ENCODE data around the gene CDYL2. TPM values are rescaled to one million over a fixed set of nuclear protein-coding genes. Genes with fewer than 3 reads are reported as not detected.

CDYL2 gene
- total RNA-seq, 2 donors from 2014 or later: 1.6 to 7.8 TPM

- Histone ChIP-seq H3K27me3 (no peaks in the 10 kb centered on the region), H3K4me1 (peaks cover 20% of the 10 kb centered on the region), H3K9me3 (peaks cover 0 to 4% (median 0%) of the 10 kb centered on the region in 3 donors), H3K36me3 (replicated peaks in 1 of 2; ENCODE audit: insufficient read depth in 1 of 2, low read depth in 2 of 2) (no peaks in the 10 kb centered on the region), H3K27ac (peak overlapping the region in 3 of 4 donors; percentile 52 to 77 (median 64)), H3K4me3 (no peak overlapping the region)
- intact Hi-C loops (cut with DNase I): no loop called here
- ATAC-seq (peak; percentile 89), DNase-seq (peak; percentile 55 to 91 (median 84))
- 37 to 52% methylated on average over 8 to 10 of the region's 10 CpGs for WGBS, 2 donors
- TF ChIP-seq POLR2A (IDR thresholded peaks at IDR 0.05): no peak
- TF ChIP-seq, protein P1, sequence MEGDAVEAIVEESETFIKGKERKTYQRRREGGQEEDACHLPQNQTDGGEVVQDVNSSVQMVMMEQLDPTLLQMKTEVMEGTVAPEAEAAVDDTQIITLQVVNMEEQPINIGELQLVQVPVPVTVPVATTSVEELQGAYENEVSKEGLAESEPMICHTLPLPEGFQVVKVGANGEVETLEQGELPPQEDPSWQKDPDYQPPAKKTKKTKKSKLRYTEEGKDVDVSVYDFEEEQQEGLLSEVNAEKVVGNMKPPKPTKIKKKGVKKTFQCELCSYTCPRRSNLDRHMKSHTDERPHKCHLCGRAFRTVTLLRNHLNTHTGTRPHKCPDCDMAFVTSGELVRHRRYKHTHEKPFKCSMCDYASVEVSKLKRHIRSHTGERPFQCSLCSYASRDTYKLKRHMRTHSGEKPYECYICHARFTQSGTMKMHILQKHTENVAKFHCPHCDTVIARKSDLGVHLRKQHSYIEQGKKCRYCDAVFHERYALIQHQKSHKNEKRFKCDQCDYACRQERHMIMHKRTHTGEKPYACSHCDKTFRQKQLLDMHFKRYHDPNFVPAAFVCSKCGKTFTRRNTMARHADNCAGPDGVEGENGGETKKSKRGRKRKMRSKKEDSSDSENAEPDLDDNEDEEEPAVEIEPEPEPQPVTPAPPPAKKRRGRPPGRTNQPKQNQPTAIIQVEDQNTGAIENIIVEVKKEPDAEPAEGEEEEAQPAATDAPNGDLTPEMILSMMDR (IDR thresholded peaks at IDR 0.05): no peak
Observed at GRCh38 chr16:80718480-80719220, 85.7 kb downstream of the CDYL2 start.

DNA sequence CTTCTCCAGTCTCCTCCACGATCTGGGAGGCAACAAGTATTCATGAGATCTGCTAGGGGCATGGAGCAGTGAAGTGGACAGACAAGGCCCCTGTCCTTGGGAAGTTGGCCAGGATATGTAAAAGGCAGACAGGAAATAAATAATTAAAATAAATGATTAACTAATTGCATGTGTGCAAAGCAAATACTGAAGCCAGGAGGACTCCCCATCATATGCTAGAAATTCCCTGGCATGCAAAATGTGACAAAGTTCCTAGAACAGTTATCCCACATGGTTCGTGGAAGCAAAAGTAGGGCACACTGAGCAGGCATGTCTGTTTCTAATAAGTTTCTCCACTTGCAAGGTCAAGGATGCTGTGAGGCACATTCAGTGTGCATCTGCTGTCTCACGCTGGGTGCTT, 86.8 kb downstream of the CDYL2 start:
- peak; percentile 31 for ATAC-seq

GRCh38 chr16:80716564-80717139, 87.7 kb downstream of the CDYL2 start:
- Histone ChIP-seq H3K27me3 (no peaks in the 10 kb centered on the region), H3K9me3 (no peaks in the 10 kb centered on the region), H3K36me3 (replicated peaks in 1 of 2; ENCODE audit: insufficient read depth in 1 of 2, low read depth in 2 of 2) (no peaks in the 10 kb centered on the region), H3K4me1 (peaks cover 20% of the 10 kb centered on the region), H3K27ac (no peak overlapping the region), H3K4me3 (no peak overlapping the region)
- TF ChIP-seq POLR2A (IDR thresholded peaks at IDR 0.05): no peak
- intact Hi-C loops (cut with DNase I): no loop called here
- DNase-seq (no peak), ATAC-seq (no peak)
- 81 to 84% methylated on average over 2 of the region's 2 CpGs for WGBS, 2 donors

More for the DNA sequence above, 86.8 kb downstream of the CDYL2 start:
- Histone ChIP-seq H3K9me3 (no peaks in the 10 kb centered on the region), H3K4me3 (no peak overlapping the region), H3K27me3 (no peaks in the 10 kb centered on the region), H3K4me1 (peaks cover 20% of the 10 kb centered on the region), H3K36me3 (replicated peaks in 1 of 2; ENCODE audit: insufficient read depth in 1 of 2, low read depth in 2 of 2) (no peaks in the 10 kb centered on the region), H3K27ac (peak overlapping the region in 1 of 4 donors; percentile 77)
- 32 to 79% methylated on average over 3 of the region's 3 CpGs for WGBS, 2 donors
- no peak for TF ChIP-seq POLR2A (IDR thresholded peaks at IDR 0.05)
- TF ChIP-seq, protein P1 (IDR thresholded peaks at IDR 0.05): no peak
- intact Hi-C loops (cut with DNase I): no loop called here
- DNase-seq: peak in 3 of 4 donors; percentile 27 to 69 (median 31)

DNA sequence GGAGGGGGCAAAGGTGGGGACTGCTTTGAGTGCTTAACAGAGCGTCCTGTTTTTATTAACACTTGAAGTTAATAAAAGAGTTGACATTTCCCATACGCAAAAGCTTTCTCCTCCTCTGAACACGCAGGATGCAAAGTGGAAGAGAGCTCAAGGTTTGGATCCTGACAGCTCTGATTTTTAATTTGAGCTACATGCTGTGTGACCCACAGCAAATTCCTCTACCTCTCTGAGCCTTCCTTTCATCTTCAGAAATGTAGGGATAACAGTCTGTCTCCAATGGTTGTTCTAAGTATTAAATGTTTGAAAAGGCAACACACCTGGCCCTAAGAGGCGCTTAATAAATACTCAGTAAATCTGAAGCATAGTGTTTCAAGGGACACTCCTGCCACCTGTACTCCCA, 93.0 kb downstream of the CDYL2 start:
- 92% methylated on average over 4 of the region's 4 CpGs for WGBS, 2 donors
- DNase-seq: no peak
- H3K9me3 ChIP-seq: no peaks in the 10 kb centered on the region
- no peak for ATAC-seq
- TF ChIP-seq, protein P1 (IDR thresholded peaks at IDR 0.05): no peak
- TF ChIP-seq POLR2A (IDR thresholded peaks at IDR 0.05): no peak
- no peaks in the 10 kb centered on the region for H3K36me3 ChIP-seq (replicated peaks in 1 of 2; ENCODE audit: insufficient read depth in 1 of 2, low read depth in 2 of 2)
- no peak overlapping the region for H3K27ac ChIP-seq
- intact Hi-C loops (cut with DNase I): no loop called here
- no peaks in the 10 kb centered on the region for H3K4me1 ChIP-seq
- no peaks in the 10 kb centered on the region for H3K27me3 ChIP-seq
- H3K4me3 ChIP-seq: no peak overlapping the region

DNA sequence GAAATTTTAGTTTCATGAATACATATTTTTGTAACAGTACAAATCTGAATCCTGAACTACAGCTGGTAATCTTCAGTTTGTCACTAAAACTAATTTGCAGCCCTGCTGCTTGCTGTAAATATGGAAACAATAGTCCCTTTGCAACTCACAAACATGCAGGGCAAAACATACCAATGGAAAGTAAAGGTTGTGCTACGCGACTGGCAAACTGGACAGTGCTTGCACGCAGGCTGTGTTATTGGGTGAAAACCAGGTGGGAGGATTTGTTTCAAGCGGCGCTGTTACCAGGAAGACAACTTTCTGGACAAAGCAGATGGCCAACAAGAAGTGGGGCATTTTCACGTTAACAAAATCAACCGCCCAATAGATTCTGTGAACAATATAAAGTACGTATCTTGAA, 93.5 kb downstream of the CDYL2 start:
- Histone ChIP-seq H3K4me1 (no peaks in the 10 kb centered on the region), H3K27me3 (no peaks in the 10 kb centered on the region), H3K36me3 (replicated peaks in 1 of 2; ENCODE audit: insufficient read depth in 1 of 2, low read depth in 2 of 2) (no peaks in the 10 kb centered on the region), H3K4me3 (no peak overlapping the region), H3K27ac (no peak overlapping the region), H3K9me3 (no peaks in the 10 kb centered on the region)
- DNase-seq (no peak), ATAC-seq (no peak)
- intact Hi-C loops (cut with DNase I): no loop called here
- no peak for TF ChIP-seq POLR2A (IDR thresholded peaks at IDR 0.05)
- TF ChIP-seq, protein P1 (IDR thresholded peaks at IDR 0.05): no peak
- 88 to 89% methylated on average over 8 of the region's 8 CpGs for WGBS, 2 donors

All from body of pancreas (tissue), 4 donors.